Transverse colon (tissue), 4 donors: Measurements from ENCODE around the gene PNMA8C.

Experiments
- EP300 ChIP-seq: sonication (generic); formaldehyde crosslinking; IDR thresholded peaks from one replicate; pipeline ENCODE4 v1.6.1; 2017; ENCODE audit warnings: antibody characterized with exemption, low read depth
- POLR2A ChIP-seq: fragments of 450-650 bp; IDR thresholded peaks from one replicate; pipeline ENCODE4 v1.6.1; 2016; ENCODE audit warnings: antibody characterized with exemption, mild to moderate bottlenecking, moderate library complexity
- POLR2AphosphoS5 ChIP-seq, 3 donors: sonication (generic); formaldehyde crosslinking; IDR thresholded peaks; one replicate each; pipeline ENCODE4 v1.6.1; 2016; ENCODE audit warnings: antibody characterized with exemption in 3 of 3
- TF ChIP-seq, protein P1 (sequence below), 5 experiments: fragments of 200-600 bp in 3 of 5; fragments of 450-650 bp in 2 of 5; sonication (generic) in 3 of 5; IDR thresholded peaks; 1 replicate in 2 of 5; 2 replicates in 3 of 5; pipeline ENCODE4 v1.5.1; 2016 to 2017; ENCODE audit warnings: antibody characterized with exemption in 5 of 5, inconsistent platforms in 3 of 5, mild to moderate bottlenecking in 2 of 5, moderate library complexity in 1 of 5

DNA sequence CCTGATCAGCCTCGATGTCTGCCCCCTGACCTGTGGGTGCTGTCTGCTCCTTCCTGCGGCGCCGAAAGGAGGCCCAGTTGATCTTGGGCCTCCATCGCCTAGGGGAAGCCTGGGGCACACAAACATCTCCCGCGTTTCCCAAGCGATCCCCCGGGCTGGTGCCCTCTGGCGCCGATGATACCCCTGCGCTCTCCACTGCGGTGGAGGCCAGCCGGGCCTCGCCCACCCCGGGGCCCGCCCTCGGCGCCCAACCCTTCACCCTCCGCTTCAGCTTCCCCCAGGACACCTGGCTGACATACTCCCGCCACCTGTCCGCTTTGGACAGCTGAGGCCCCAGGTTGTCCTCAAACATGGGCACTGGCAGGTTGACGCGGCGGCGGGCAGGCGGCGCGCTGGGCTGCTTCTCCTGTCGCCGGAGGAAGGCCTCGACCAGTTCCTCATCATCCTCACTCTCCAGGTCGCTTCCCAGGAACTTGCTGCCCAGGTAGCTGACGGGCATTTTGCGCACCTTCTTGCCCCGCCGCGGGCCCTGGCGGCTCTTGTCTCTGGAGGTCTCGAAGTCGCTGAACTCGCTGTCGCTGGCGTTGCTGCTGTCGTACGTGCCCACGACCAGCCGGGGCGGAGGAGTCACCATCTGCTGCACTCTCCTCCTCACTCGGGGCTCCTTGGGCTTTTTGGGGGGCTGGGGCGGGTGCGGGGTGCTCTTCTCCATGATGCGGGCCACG, 16.6 kb downstream of the PNMA8C start:
- TF ChIP-seq, protein P1, sequence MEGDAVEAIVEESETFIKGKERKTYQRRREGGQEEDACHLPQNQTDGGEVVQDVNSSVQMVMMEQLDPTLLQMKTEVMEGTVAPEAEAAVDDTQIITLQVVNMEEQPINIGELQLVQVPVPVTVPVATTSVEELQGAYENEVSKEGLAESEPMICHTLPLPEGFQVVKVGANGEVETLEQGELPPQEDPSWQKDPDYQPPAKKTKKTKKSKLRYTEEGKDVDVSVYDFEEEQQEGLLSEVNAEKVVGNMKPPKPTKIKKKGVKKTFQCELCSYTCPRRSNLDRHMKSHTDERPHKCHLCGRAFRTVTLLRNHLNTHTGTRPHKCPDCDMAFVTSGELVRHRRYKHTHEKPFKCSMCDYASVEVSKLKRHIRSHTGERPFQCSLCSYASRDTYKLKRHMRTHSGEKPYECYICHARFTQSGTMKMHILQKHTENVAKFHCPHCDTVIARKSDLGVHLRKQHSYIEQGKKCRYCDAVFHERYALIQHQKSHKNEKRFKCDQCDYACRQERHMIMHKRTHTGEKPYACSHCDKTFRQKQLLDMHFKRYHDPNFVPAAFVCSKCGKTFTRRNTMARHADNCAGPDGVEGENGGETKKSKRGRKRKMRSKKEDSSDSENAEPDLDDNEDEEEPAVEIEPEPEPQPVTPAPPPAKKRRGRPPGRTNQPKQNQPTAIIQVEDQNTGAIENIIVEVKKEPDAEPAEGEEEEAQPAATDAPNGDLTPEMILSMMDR (IDR thresholded peaks at IDR 0.05) = no peak
- no peak for TF ChIP-seq POLR2A
- TF ChIP-seq EP300 = no peak
- no peak for TF ChIP-seq POLR2AphosphoS5 (IDR thresholded peaks at IDR 0.05)
